Measurements from ENCODE around the gene EEF2K.
"Not testable (repeated sequence)": the region's sequence is repeated elsewhere in the genome, so short reads cannot be mapped to it uniquely, and the experiment has no call there.

EEF2K gene

GRCh38 chr16:22297871-22298733 lies 92.0 kb downstream of the EEF2K start:
- peak; percentile 89 for DNase-seq

GRCh38 chr16:22299036-22299435 lies 93.0 kb downstream of the EEF2K start:
- no peak for DNase-seq

GRCh38 chr16:22300427-22301071 lies 94.5 kb downstream of the EEF2K start:
- DNase-seq, result peak; percentile 48

GRCh38 chr16:22301423-22301822 lies 95.3 kb downstream of the EEF2K start:
- DNase-seq, result not testable (repeated sequence)

GRCh38 chr16:22302776-22303363 lies 96.8 kb downstream of the EEF2K start:
- DNase-seq, result no peak

DNA sequence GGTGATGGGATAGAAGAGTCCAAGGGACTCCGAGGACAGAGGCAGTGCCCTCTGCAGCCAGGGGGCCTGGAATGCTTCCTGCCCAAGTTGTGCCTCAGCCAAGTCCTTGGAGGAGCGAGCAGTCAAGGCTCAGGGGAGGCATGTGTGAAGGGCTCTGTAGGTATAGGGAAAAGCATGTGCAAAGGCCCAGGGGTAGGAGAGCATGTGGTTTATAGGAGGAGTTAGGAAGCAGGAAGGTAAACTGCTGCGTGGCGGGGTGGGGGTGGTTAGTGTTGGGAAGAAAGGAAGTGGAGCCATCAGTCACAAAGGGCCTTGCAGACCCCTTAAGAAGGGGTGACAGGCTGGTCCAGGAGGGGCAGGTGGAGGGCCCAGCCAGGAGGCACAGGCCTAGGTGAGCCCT lies 98.3 kb downstream of the EEF2K start:
- DNase-seq, result no peak

DNA sequence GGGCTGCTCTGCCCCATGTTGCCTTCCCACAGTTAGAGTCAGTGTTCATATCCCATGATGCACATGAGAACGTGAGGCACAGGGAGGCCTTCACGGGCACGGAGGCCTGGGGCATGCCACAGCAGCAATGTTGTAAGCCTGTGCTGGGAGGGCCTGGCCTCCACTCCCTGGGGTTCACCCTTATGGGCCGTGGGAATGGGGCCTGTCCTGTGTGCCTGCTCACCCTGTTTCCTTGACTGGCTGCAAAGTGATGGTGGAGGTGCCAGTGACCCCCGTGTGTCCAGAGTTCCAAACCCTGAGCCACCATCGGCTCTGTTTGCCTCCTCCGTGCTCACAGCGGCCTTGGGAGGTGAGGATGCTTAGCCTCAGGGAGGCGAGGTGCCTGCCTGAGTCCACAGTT lies 100.7 kb downstream of the EEF2K start:
- DNase-seq, result no peak

- no peak for DNase-seq
These were observed 101.8 kb downstream of the EEF2K start for GRCh38 chr16:22307838-22308237.

- no peak for DNase-seq
These were observed 102.9 kb downstream of the EEF2K start for GRCh38 chr16:22308824-22309520.

DNA sequence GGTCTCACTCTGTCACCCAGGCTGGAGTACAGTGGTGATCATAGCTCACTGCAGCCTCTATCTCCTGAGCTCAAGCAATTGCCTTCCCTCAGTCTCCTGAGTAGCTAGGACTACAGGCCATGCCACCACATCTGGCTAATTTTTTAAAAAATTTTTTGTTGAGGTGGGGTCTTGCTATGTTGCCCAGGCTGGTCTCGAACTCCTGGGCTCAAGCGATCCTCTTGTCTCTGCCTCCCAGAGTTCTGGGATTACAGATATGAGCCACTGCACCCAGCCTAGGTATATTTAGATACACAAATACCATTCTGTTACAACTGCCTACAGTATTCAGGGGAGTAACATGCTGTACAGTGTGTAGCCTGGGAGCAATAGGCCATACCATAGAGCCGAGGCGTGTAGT lies 105.4 kb downstream of the EEF2K start:
- DNase-seq, result no peak

DNA sequence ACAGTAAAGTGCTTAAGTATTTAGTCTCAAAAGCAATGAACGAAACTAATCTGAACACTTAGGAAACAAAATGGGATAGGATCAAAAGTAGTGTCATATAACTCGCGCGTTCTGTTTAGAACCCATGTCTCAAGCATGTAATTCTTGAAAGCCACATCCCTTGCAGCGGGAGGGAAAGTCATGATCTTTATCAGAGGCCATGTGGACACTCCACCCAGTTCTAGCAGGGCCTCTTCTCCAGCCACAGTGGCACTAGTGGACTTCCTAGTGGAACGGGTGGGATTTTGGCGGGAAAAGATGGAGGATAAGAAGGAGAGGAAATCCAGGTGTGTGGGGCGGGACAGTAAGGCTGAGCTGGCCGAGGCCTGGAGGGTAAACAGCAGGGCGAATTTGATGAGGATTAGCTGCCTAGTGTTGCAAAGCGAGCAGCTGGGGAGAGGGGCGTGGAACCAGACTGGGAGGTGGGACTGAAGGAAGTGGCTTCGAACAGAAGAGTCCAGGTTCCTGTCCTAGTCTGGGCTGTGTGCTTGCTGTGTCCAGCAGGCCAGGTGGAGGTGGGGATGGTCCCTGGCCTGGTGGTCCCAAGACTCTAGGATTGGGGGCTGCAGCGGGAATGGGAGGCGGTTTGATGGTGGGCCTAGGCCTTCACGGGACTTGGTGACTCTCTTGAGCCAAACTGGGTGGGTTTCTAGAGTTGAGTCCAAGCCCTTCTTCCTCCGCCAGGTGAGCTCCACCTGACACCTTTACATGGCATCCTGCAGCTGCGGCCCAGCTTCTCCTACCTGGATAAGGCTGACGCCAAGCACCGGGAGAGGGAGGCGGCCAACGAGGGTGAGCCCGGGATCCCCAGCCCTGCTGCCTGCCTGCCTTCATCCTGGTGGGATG lies 107.1 kb downstream of the EEF2K start:
- no peak for DNase-seq

- no peak for DNase-seq
These were observed 107.9 kb downstream of the EEF2K start for GRCh38 chr16:22313876-22314470.

- no peak for DNase-seq
These were observed 108.9 kb downstream of the EEF2K start for GRCh38 chr16:22314661-22315626.

DNA sequence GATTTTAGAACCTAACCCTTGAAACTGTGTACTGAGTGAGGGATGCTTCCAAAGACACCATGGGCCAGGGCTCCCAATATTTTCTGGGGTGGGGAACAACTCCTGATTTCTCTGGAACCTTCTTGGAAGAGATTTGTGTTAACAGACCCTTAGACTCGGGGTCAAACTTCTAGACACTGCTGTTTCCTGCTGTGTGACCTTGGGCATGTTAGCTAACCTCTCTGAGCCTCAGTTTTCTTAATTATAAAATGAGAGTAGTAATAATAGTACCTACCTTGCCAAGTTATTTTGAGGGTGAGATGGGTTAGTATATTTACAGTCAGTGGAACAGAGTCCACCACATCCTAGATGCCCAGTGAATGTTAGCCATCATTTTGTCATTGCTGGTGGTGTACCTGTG lies 109.9 kb downstream of the EEF2K start:
- DNase-seq, result no peak

GRCh38 chr16:22316411-22316811 lies 110.3 kb downstream of the EEF2K start:
- no peak for DNase-seq

DNA sequence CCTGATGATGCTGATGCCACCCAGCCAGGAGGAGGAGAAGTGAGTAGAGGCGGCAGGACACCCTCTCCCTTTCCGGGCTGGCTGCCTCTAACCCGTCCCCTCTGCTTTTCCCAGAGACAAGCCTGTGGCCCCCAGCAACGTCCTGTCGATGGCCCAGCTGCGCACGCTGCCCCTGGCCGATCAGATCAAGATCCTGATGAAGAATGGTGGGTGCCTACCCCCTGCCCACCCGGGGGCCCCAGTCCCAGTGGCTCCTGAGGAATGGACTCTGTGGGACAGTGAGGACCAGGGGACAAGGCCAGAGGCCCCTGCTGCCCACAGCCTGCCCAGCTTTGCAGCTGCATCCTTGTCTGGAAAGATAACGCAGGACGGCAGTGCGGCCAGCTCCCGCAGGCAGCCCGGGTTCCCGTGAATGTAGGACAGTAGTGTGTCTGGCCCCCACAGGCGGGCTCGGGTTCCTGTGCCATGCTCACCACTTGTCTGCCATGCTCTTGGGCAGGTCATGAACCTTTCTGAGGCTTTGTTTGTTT lies 111.0 kb downstream of the EEF2K start:
- no peak for DNase-seq

DNA sequence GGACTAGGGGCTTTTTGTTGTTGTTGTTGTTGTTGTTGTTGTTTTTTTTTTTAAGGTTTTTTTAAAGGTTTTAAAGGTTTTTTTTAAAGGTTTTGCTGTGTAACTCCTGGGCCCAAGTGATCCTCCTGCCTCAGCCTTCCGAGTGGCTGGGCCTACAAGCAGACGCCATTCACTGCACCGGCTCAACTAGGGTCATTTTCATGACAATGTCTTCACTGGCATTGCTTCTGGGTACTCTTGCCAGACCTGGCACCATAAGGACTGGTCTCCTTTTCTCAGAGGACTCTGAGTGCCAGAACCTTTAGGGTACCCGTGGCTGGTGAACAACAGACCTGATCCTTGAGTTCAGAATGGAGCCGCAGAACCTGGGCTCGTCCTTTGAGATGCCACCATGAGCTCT lies 111.5 kb downstream of the EEF2K start:
- DNase-seq, result no peak

- DNase-seq, result peak; percentile 8
These were observed 112.7 kb downstream of the EEF2K start for GRCh38 chr16:22318690-22319358.

DNA sequence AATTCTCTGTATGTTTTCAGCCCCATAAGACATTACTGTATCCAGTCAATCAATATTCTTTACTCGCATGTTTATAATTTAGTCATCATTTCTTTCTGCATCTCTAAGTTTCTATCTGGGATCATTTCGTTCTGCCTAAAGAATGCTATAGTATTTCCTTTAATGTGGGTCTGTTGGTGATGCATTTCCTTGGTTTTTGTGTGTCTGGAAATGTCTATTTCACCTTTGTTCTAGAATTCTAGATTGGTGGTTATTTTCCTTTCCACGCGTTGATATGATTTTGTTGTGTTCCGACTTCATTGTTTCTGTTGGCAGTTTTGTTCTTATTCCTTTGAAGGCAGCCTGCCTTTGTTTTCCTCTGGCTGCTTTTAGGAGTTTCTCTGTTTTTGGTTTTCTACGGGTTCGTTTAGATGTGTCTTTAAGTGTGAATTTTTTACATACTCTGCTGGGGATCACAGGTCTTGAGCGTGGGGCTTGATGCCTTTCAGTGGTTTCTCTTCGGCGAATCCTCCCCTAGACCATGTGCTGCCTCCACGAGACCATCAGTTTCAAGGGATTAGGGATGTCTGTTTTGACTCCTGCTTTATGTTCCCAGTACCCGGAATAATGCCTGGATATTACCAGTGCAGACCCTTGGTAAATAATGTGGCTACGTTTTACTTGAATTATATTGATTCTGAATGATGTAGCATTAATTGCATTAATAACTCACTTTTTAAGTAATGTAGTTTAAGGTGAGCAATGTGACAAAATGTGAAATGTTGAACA lies 114.7 kb downstream of the EEF2K start:
- no peak for DNase-seq
